Measurements from ENCODE around the gene SLC45A1. TPM values are rescaled to one million over a fixed set of nuclear protein-coding genes. Genes with fewer than 3 reads are reported as not detected.

SLC45A1 gene
- total RNA-seq, 4 donors from 2014 or later: 5.8 to 9.8 (median 6.7) TPM

GRCh38 chr1:8374356-8374755 lies 56.4 kb downstream of the SLC45A1 start:
- WGBS, 2 donors (ENCODE audit: low coverage in 1 of 2): 74 to 81% methylated on average over 4 to 5 of the region's 5 CpGs
- Histone ChIP-seq H3K9me3 (no peaks in the 10 kb centered on the region), H3K36me3 (no peaks in the 10 kb centered on the region), H3K4me1 (peaks cover 32 to 99% (median 72%) of the 10 kb centered on the region in 3 donors), H3K4me3 (no peak overlapping the region), H3K27me3 (no peaks in the 10 kb centered on the region), H3K27ac (peak overlapping the region; percentile 89 to 94 (median 92))
- no peak for TF ChIP-seq POLR2AphosphoS5 (IDR thresholded peaks at IDR 0.05)
- ATAC-seq: peak; percentile 32

GRCh38 chr1:8374812-8375211 lies 56.9 kb downstream of the SLC45A1 start:
- ATAC-seq: no peak
- peaks cover 32 to 99% (median 77%) of the 10 kb centered on the region in 3 donors for H3K4me1 ChIP-seq

GRCh38 chr1:8376358-8376840 lies 58.5 kb downstream of the SLC45A1 start:
- Histone ChIP-seq H3K4me1 (peaks cover 26 to 99% (median 68%) of the 10 kb centered on the region in 3 donors), H3K9me3 (no peaks in the 10 kb centered on the region), H3K36me3 (no peaks in the 10 kb centered on the region), H3K27me3 (no peaks in the 10 kb centered on the region), H3K4me3 (no peak overlapping the region), H3K27ac (peak overlapping the region; percentile 80 to 94 (median 92))
- TF ChIP-seq POLR2A (IDR thresholded peaks at IDR 0.05): no peak
- TF ChIP-seq EP300 (IDR thresholded peaks at IDR 0.05): no peak
- no peak for TF ChIP-seq CTCF (IDR thresholded peaks at IDR 0.05)
- TF ChIP-seq POLR2AphosphoS5 (IDR thresholded peaks at IDR 0.05): no peak
- WGBS, 2 donors (ENCODE audit: low coverage in 1 of 2): 80 to 84% methylated on average over 3 to 4 of the region's 4 CpGs
- no peak for ATAC-seq

More at GRCh38 chr1:8374812-8375211, 56.9 kb downstream of the SLC45A1 start:
- 64 to 83% methylated on average over 2 of the region's 2 CpGs for WGBS, 2 donors (ENCODE audit: low coverage in 1 of 2)
- Histone ChIP-seq H3K27ac (peak overlapping the region; percentile 89 to 94 (median 92)), H3K27me3 (no peaks in the 10 kb centered on the region), H3K9me3 (no peaks in the 10 kb centered on the region), H3K36me3 (no peaks in the 10 kb centered on the region), H3K4me3 (no peak overlapping the region)
- peak in 3 of 4 experiments; percentile 36 to 46 (median 43) for TF ChIP-seq CTCF (IDR thresholded peaks at IDR 0.05)
- TF ChIP-seq POLR2A (IDR thresholded peaks at IDR 0.05): no peak

- Histone ChIP-seq H3K27ac (peak overlapping the region; percentile 88 to 94 (median 92)), H3K27me3 (no peaks in the 10 kb centered on the region), H3K36me3 (no peaks in the 10 kb centered on the region), H3K4me3 (no peak overlapping the region), H3K9me3 (no peaks in the 10 kb centered on the region), H3K4me1 (peaks cover 17 to 99% (median 65%) of the 10 kb centered on the region in 3 donors)
- no peak for ATAC-seq
- TF ChIP-seq EP300 (IDR thresholded peaks at IDR 0.05): no peak
- TF ChIP-seq POLR2A (IDR thresholded peaks at IDR 0.05): no peak
- no peak for TF ChIP-seq POLR2AphosphoS5 (IDR thresholded peaks at IDR 0.05)
- TF ChIP-seq CTCF (IDR thresholded peaks at IDR 0.05): no peak
- WGBS, 2 donors (ENCODE audit: low coverage in 1 of 2): 36 to 62% methylated on average over 16 to 17 of the region's 17 CpGs
Measured at GRCh38 chr1:8377271-8377981, 59.5 kb downstream of the SLC45A1 start.

- WGBS, 2 donors (ENCODE audit: low coverage in 1 of 2): 19 to 27% methylated on average over 2 to 4 of the region's 4 CpGs
- Histone ChIP-seq H3K27ac (peak overlapping the region; percentile 88 to 94 (median 92)), H3K4me1 (peaks cover 16 to 99% (median 61%) of the 10 kb centered on the region in 3 donors), H3K36me3 (no peaks in the 10 kb centered on the region), H3K9me3 (no peaks in the 10 kb centered on the region), H3K4me3 (no peak overlapping the region), H3K27me3 (no peaks in the 10 kb centered on the region)
- TF ChIP-seq POLR2AphosphoS5 (IDR thresholded peaks at IDR 0.05): no peak
- peak; percentile 58 for ATAC-seq
Measured at GRCh38 chr1:8378178-8378577, 60.3 kb downstream of the SLC45A1 start.

GRCh38 chr1:8378981-8379470 lies 61.1 kb downstream of the SLC45A1 start:
- Histone ChIP-seq H3K27ac (peak overlapping the region; percentile 88 to 94 (median 92)), H3K9me3 (no peaks in the 10 kb centered on the region), H3K4me3 (no peak overlapping the region), H3K36me3 (no peaks in the 10 kb centered on the region), H3K27me3 (no peaks in the 10 kb centered on the region), H3K4me1 (peaks cover 17 to 99% (median 59%) of the 10 kb centered on the region in 3 donors)
- ATAC-seq: no peak
- WGBS, 2 donors (ENCODE audit: low coverage in 1 of 2): 7 to 25% methylated on average over 1 to 5 of the region's 10 CpGs
- TF ChIP-seq EP300 (IDR thresholded peaks at IDR 0.05) (no peak), CTCF (IDR thresholded peaks at IDR 0.05) (no peak), POLR2AphosphoS5 (IDR thresholded peaks at IDR 0.05) (no peak), POLR2A (IDR thresholded peaks at IDR 0.05) (no peak)

Data from gastroesophageal sphincter (tissue), 4 donors.